Measurements from ENCODE around the gene HIBADH.
"Not testable (repeated sequence)": the region's sequence is repeated elsewhere in the genome, so short reads cannot be mapped to it uniquely, and the experiment has no call there.

Gene HIBADH

GRCh38 chr7:27602766-27603165 is 59.9 kb downstream of the HIBADH start:
- DNase-seq (ENCODE audit: low read depth in 1 of 2, low spot score in 1 of 2), result no peak

- DNase-seq (ENCODE audit: low read depth in 1 of 2, low spot score in 1 of 2), result no peak
Measured at GRCh38 chr7:27601217-27601616, 61.5 kb downstream of the HIBADH start.

GRCh38 chr7:27600247-27600646 is 62.4 kb downstream of the HIBADH start:
- DNase-seq (ENCODE audit: low read depth in 1 of 2, low spot score in 1 of 2), result no peak

- no peak for DNase-seq (ENCODE audit: low read depth in 1 of 2, low spot score in 1 of 2)
Measured at GRCh38 chr7:27595009-27595408, 67.7 kb downstream of the HIBADH start.

GRCh38 chr7:27593226-27593625 is 69.5 kb downstream of the HIBADH start:
- no peak for DNase-seq (ENCODE audit: low read depth in 1 of 2, low spot score in 1 of 2)

GRCh38 chr7:27590416-27590815 is 72.3 kb downstream of the HIBADH start:
- DNase-seq (ENCODE audit: low read depth in 1 of 2, low spot score in 1 of 2), result no peak

GRCh38 chr7:27587429-27587828 is 75.3 kb downstream of the HIBADH start:
- no peak for DNase-seq (ENCODE audit: low read depth in 1 of 2, low spot score in 1 of 2)

GRCh38 chr7:27586825-27587224 is 75.9 kb downstream of the HIBADH start:
- no peak for DNase-seq (ENCODE audit: low read depth in 1 of 2, low spot score in 1 of 2)

GRCh38 chr7:27585781-27586447 is 76.8 kb downstream of the HIBADH start:
- no peak for DNase-seq (ENCODE audit: low read depth in 1 of 2, low spot score in 1 of 2)

GRCh38 chr7:27581906-27582305 is 80.8 kb downstream of the HIBADH start:
- no peak for DNase-seq (ENCODE audit: low read depth in 1 of 2, low spot score in 1 of 2)

GRCh38 chr7:27581119-27581518 is 81.6 kb downstream of the HIBADH start:
- no peak for DNase-seq (ENCODE audit: low read depth in 1 of 2, low spot score in 1 of 2)

GRCh38 chr7:27579565-27579964 is 83.1 kb downstream of the HIBADH start:
- no peak for DNase-seq (ENCODE audit: low read depth in 1 of 2, low spot score in 1 of 2)

GRCh38 chr7:27578169-27578568 is 84.5 kb downstream of the HIBADH start:
- DNase-seq (ENCODE audit: low read depth in 1 of 2, low spot score in 1 of 2), result not testable (repeated sequence)

- DNase-seq (ENCODE audit: low read depth in 1 of 2, low spot score in 1 of 2), result no peak
Measured at GRCh38 chr7:27576360-27576944, 86.2 kb downstream of the HIBADH start.

GRCh38 chr7:27575613-27576012 is 87.1 kb downstream of the HIBADH start:
- DNase-seq (ENCODE audit: low read depth in 1 of 2, low spot score in 1 of 2), result no peak

- no peak for DNase-seq (ENCODE audit: low read depth in 1 of 2, low spot score in 1 of 2)
Measured at GRCh38 chr7:27569106-27569505, 93.6 kb downstream of the HIBADH start.

- DNase-seq (ENCODE audit: low read depth in 1 of 2, low spot score in 1 of 2), result no peak
Measured at GRCh38 chr7:27567266-27567665, 95.4 kb downstream of the HIBADH start.

- DNase-seq (ENCODE audit: low read depth in 1 of 2, low spot score in 1 of 2), result no peak
Measured at GRCh38 chr7:27564881-27565482, 97.7 kb downstream of the HIBADH start.

- DNase-seq (ENCODE audit: low read depth in 1 of 2, low spot score in 1 of 2), result no peak
Measured at GRCh38 chr7:27560706-27561235, 101.9 kb downstream of the HIBADH start.

GRCh38 chr7:27555670-27556069 is 107.0 kb downstream of the HIBADH start:
- no peak for DNase-seq (ENCODE audit: low read depth in 1 of 2, low spot score in 1 of 2)

- DNase-seq (ENCODE audit: low read depth in 1 of 2, low spot score in 1 of 2), result no peak
Measured at GRCh38 chr7:27554826-27555225, 107.9 kb downstream of the HIBADH start.

- no peak for DNase-seq (ENCODE audit: low read depth in 1 of 2, low spot score in 1 of 2)
Measured at GRCh38 chr7:27553273-27553672, 109.4 kb downstream of the HIBADH start.

All from activated T-helper 1 cell treated with anti-CD3 and anti-CD28 coated beads, Interleukin-2, amount 50 U/mL, for 16 hours (primary cell).